ENCODE results near the gene ZMYND10.

DNA sequence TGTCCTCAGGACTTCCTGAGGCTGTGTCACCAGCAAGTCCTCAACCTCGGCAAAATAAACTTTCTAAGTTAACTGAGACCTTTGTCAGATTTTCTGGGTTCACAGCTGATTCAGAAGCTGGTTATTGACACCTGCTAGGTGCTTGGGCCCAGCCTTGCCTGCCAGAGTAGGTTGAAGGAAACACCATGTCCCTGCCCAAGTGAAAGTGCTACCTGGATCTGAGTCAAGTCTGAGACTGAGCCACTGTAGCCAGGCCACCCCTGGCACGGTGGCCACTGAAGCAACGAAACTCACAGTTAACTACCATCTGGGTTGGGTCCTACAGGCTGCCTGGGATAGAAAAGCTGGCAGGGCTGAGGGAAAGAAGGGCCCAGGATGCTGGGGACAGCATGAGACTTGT is 31.2 kb downstream of the ZMYND10 start:
- TF ChIP-seq CTCF (conservative IDR thresholded peaks at IDR 0.05; ENCODE audit: low read length) = no peak
- no peak for TF ChIP-seq EZH2phosphoT487 (IDR thresholded peaks at IDR 0.05; ENCODE audit: borderline replicate concordance)
